ENCODE results near the gene TFRC.
A peak's percentile ranks its signal among the peaks of the same experiment; 100 is the strongest.
"Not testable (repeated sequence)": the region's sequence is repeated elsewhere in the genome, so short reads cannot be mapped to it uniquely, and the experiment has no call there.

TFRC gene

GRCh38 chr3:196082619-196082971 lies 705 bp upstream of the TFRC start:
- no peak for ATAC-seq (ENCODE audit: low read depth)
- H3K27ac ChIP-seq (ENCODE audit: poor library complexity, severe bottlenecking): no peak overlapping the region
- no peak for TF ChIP-seq CTCF (IDR thresholded peaks at IDR 0.05; ENCODE audit: poor library complexity, severe bottlenecking)

GRCh38 chr3:196081002-196081833 lies 672 bp downstream of the TFRC start:
- no peak for DNase-seq (ENCODE audit: low spot score)
- Histone ChIP-seq H3K4me3 (ENCODE audit: severe bottlenecking) (peak overlapping the region; percentile 81), H3K4me1 (ENCODE audit: insufficient read depth, poor library complexity, severe bottlenecking) (peaks cover 18% of the 10 kb centered on the region), H3K36me3 (ENCODE audit: low read depth) (peaks cover 37% of the 10 kb centered on the region), H3K27ac (ENCODE audit: poor library complexity, severe bottlenecking) (peak overlapping the region; percentile 71), H3K27me3 (ENCODE audit: insufficient read depth, poor library complexity, severe bottlenecking) (no peaks in the 10 kb centered on the region), H3K9me3 (ENCODE audit: severe bottlenecking) (no peaks in the 10 kb centered on the region)
- TF ChIP-seq CTCF (IDR thresholded peaks at IDR 0.05; ENCODE audit: poor library complexity, severe bottlenecking): no peak
- ATAC-seq (ENCODE audit: low read depth): peak; percentile 73

More at GRCh38 chr3:196082619-196082971, 705 bp upstream of the TFRC start:
- Histone ChIP-seq H3K4me1 (ENCODE audit: insufficient read depth, poor library complexity, severe bottlenecking) (peaks cover 16% of the 10 kb centered on the region), H3K36me3 (ENCODE audit: low read depth) (peaks cover 25% of the 10 kb centered on the region), H3K27me3 (ENCODE audit: insufficient read depth, poor library complexity, severe bottlenecking) (no peaks in the 10 kb centered on the region), H3K9me3 (ENCODE audit: severe bottlenecking) (no peaks in the 10 kb centered on the region), H3K4me3 (ENCODE audit: severe bottlenecking) (peak overlapping the region; percentile 81)
- no peak for DNase-seq (ENCODE audit: low spot score)

- Histone ChIP-seq H3K36me3 (ENCODE audit: low read depth) (peaks cover 47% of the 10 kb centered on the region), H3K27ac (ENCODE audit: poor library complexity, severe bottlenecking) (peak overlapping the region; percentile 71), H3K4me3 (ENCODE audit: severe bottlenecking) (peak overlapping the region; percentile 81), H3K4me1 (ENCODE audit: insufficient read depth, poor library complexity, severe bottlenecking) (peaks cover 18% of the 10 kb centered on the region)
- H3K27me3 ChIP-seq (ENCODE audit: insufficient read depth, poor library complexity, severe bottlenecking); H3K9me3 ChIP-seq (ENCODE audit: severe bottlenecking); ATAC-seq (ENCODE audit: low read depth); DNase-seq (ENCODE audit: low spot score): not testable (repeated sequence)
Observed at GRCh38 chr3:196080101-196080846, 1.6 kb downstream of the TFRC start.

GRCh38 chr3:196079682-196080081 lies 2.2 kb downstream of the TFRC start:
- H3K27me3 ChIP-seq (ENCODE audit: insufficient read depth, poor library complexity, severe bottlenecking): no peaks in the 10 kb centered on the region
- no peak overlapping the region for H3K27ac ChIP-seq (ENCODE audit: poor library complexity, severe bottlenecking)
- peaks cover 51% of the 10 kb centered on the region for H3K36me3 ChIP-seq (ENCODE audit: low read depth)
- no peak overlapping the region for H3K4me3 ChIP-seq (ENCODE audit: severe bottlenecking)
- no peak for TF ChIP-seq CTCF (IDR thresholded peaks at IDR 0.05; ENCODE audit: poor library complexity, severe bottlenecking)
- peaks cover 18% of the 10 kb centered on the region for H3K4me1 ChIP-seq (ENCODE audit: insufficient read depth, poor library complexity, severe bottlenecking)
- ATAC-seq (ENCODE audit: low read depth) (no peak), DNase-seq (ENCODE audit: low spot score) (no peak)
- H3K9me3 ChIP-seq (ENCODE audit: severe bottlenecking): no peaks in the 10 kb centered on the region

- TF ChIP-seq CTCF (IDR thresholded peaks at IDR 0.05; ENCODE audit: poor library complexity, severe bottlenecking): no peak
- no peak for DNase-seq (ENCODE audit: low spot score)
- Histone ChIP-seq H3K27ac (ENCODE audit: poor library complexity, severe bottlenecking) (no peak overlapping the region), H3K9me3 (ENCODE audit: severe bottlenecking) (no peaks in the 10 kb centered on the region), H3K36me3 (ENCODE audit: low read depth) (peaks cover 89% of the 10 kb centered on the region), H3K4me1 (ENCODE audit: insufficient read depth, poor library complexity, severe bottlenecking) (peaks cover 14% of the 10 kb centered on the region), H3K4me3 (ENCODE audit: severe bottlenecking) (no peak overlapping the region), H3K27me3 (ENCODE audit: insufficient read depth, poor library complexity, severe bottlenecking) (no peaks in the 10 kb centered on the region)
- ATAC-seq (ENCODE audit: low read depth): no peak
Observed at GRCh38 chr3:196075013-196075412, 6.9 kb downstream of the TFRC start.
